H1 (cell line): ENCODE data around the gene RBM34. TPM values are rescaled to one million over a fixed set of nuclear protein-coding genes. Genes with fewer than 3 reads are reported as not detected.

ENCODE experiments used
- CTCF ChIA-PET: fragments of 300-600 bp; sonication (Branson Sonifier 250); formaldehyde crosslinking; loops from one replicate; lab custom pipeline; 2021; ENCODE audit not compliant: partially characterized antibody; lab: Charles Lee
- POLR2A ChIA-PET: fragments of 300-600 bp; sonication (Branson Sonifier 250); formaldehyde crosslinking; loops from one replicate; lab custom pipeline; 2021; ENCODE audit warnings: inconsistent platforms; ENCODE audit not compliant: partially characterized antibody; lab: Charles Lee
- DNase-seq, 2 experiments: peaks; one replicate each; pipeline versions ENCODE4 v3.0.0 to v3.0.0-alpha.2; 2010 to 2022; ENCODE audit warnings: low spot score in 2 of 2, low read depth in 1 of 2, mixed read lengths in 1 of 2
- FAIRE-seq: peaks from 2 replicates; lab custom pipeline; 2011; peaks lifted over from hg19 to GRCh38; lab: Jason Lieb, UNC
- H2AFZ ChIP-seq: 2 replicates; pipeline ENCODE4 v1.8.1; 2012; ENCODE audit warnings: low read length, inconsistent platforms
- H2AK5ac ChIP-seq: 2 replicates; pipeline ENCODE4 v1.6.1; 2013; ENCODE audit warnings: low read depth, low read length
- H2BK120ac ChIP-seq: replicated peaks from 2 replicates; pipeline ENCODE3; 2013; ENCODE audit warnings: low read depth, low read length, inconsistent platforms
- H2BK12ac ChIP-seq: 2 replicates; pipeline ENCODE4 v1.6.1; 2013; ENCODE audit warnings: low read depth, low read length
- H2BK15ac ChIP-seq: 2 replicates; pipeline ENCODE4 v1.6.1; 2013; ENCODE audit warnings: low read length
- H2BK20ac ChIP-seq: 2 replicates; pipeline ENCODE4 v1.6.1; 2013; ENCODE audit warnings: low read length
- H2BK5ac ChIP-seq: 2 replicates; pipeline ENCODE4 v1.6.1; 2013; ENCODE audit warnings: low read depth, low read length
- H3K14ac ChIP-seq: 2 replicates; pipeline ENCODE4 v1.6.1; 2013; ENCODE audit warnings: inconsistent platforms; ENCODE audit not compliant: insufficient read length
- H3K18ac ChIP-seq: 2 replicates; pipeline ENCODE4 v1.6.1; 2013; ENCODE audit warnings: low read length; ENCODE audit errors: extremely low read depth
- H3K23ac ChIP-seq: 2 replicates; pipeline ENCODE4 v1.6.1; 2013; ENCODE audit warnings: inconsistent platforms; ENCODE audit not compliant: insufficient read length
- H3K23me2 ChIP-seq: 2 replicates; pipeline ENCODE4 v1.6.1; 2013; ENCODE audit warnings: low read depth, low read length
- H3K27ac ChIP-seq: 2 replicates; pipeline ENCODE4 v1.6.1; 2011; ENCODE audit warnings: low read depth, low read length, inconsistent platforms
- H3K27me3 ChIP-seq, 4 experiments: replicated peaks in 1 of 4; 1 replicate in 1 of 4; 2 replicates in 3 of 4; pipeline versions ENCODE4 v1.6.1 to v1.8.1; 2011 to 2013; ENCODE audit warnings: low read length in 3 of 4, mild to moderate bottlenecking in 3 of 4, inconsistent platforms in 2 of 4, mixed read lengths in 2 of 4, moderate library complexity in 1 of 4; ENCODE audit not compliant: control insufficient read depth in 3 of 4, insufficient read depth in 3 of 4; ENCODE audit errors: extremely low read depth in 1 of 4
- H3K36me3 ChIP-seq, 4 experiments: 2 replicates each; pipeline versions ENCODE4 v1.6.1 to v1.8.1; 2011 to 2013; ENCODE audit warnings: mild to moderate bottlenecking in 4 of 4, low read length in 3 of 4, moderate library complexity in 2 of 4, control low read depth in 1 of 4, inconsistent platforms in 1 of 4; ENCODE audit not compliant: insufficient read depth in 4 of 4, control insufficient read depth in 2 of 4
- H3K4ac ChIP-seq: replicated peaks from 2 replicates; pipeline ENCODE3; 2013; ENCODE audit warnings: low read length, low read depth, mixed read lengths, inconsistent platforms; ENCODE audit not compliant: insufficient read length
- H3K4me1 ChIP-seq, 4 experiments: replicated peaks in 1 of 4; 1 replicate in 1 of 4; 2 replicates in 3 of 4; pipeline versions ENCODE4 v1.6.1 to v1.8.1; 2011 to 2013; ENCODE audit warnings: low read length in 3 of 4, inconsistent platforms in 2 of 4, mixed read lengths in 1 of 4; ENCODE audit not compliant: insufficient read depth in 4 of 4, control insufficient read depth in 3 of 4
- H3K4me2 ChIP-seq, 2 experiments: 2 replicates each; pipeline versions ENCODE4 v1.6.1 to v1.8.1; 2011 to 2013; ENCODE audit warnings: low read depth in 2 of 2, low read length in 2 of 2, control low read depth in 1 of 2, inconsistent platforms in 1 of 2, mild to moderate bottlenecking in 1 of 2; ENCODE audit not compliant: insufficient read depth in 1 of 2
- H3K4me3 ChIP-seq, 4 experiments: fragments of 200-600, 300-600 bp in 1 of 4; sonication (generic), shearing (Covaris generic), sonication (Bioruptor Twin) in 1 of 4; 2 replicates each; pipeline versions ENCODE4 v1.5.1 to v1.8.1; 2011 to 2016; ENCODE audit warnings: low read length in 4 of 4, low read depth in 3 of 4, control low read depth in 2 of 4, inconsistent platforms in 2 of 4, mild to moderate bottlenecking in 2 of 4, mixed read lengths in 1 of 4, moderate library complexity in 1 of 4; ENCODE audit not compliant: insufficient read depth in 2 of 4; ENCODE audit errors: extremely low read depth in 1 of 4
- H3K56ac ChIP-seq: replicated peaks from 2 replicates; pipeline ENCODE3; 2013; ENCODE audit warnings: low read depth, mild to moderate bottlenecking, mixed read lengths, low read length, inconsistent platforms; ENCODE audit not compliant: insufficient read length
- H3K79me1 ChIP-seq: 2 replicates; pipeline ENCODE4 v1.6.1; 2013; ENCODE audit warnings: low read depth, low read length, control low read depth
- H3K79me2 ChIP-seq, 2 experiments: 2 replicates each; pipeline versions ENCODE4 v1.6.1 to v1.8.1; 2012 to 2013; ENCODE audit warnings: low read length in 2 of 2, mild to moderate bottlenecking in 2 of 2, inconsistent platforms in 1 of 2; ENCODE audit not compliant: insufficient read depth in 2 of 2, control insufficient read depth in 1 of 2
- H3K9ac ChIP-seq, 4 experiments: replicated peaks in 1 of 4; 1 replicate in 1 of 4; 2 replicates in 3 of 4; pipeline versions ENCODE4 v1.6.1 to v1.8.1; 2011 to 2013; ENCODE audit warnings: low read depth in 3 of 4, low read length in 3 of 4, control low read depth in 2 of 4, mild to moderate bottlenecking in 2 of 4, moderate library complexity in 2 of 4, inconsistent platforms in 1 of 4; ENCODE audit errors: extremely low read depth in 1 of 4
- H3K9me3 ChIP-seq, 2 experiments: 2 replicates each; pipeline versions ENCODE4 v1.6.1 to v1.8.1; 2012 to 2013; ENCODE audit warnings: mild to moderate bottlenecking in 2 of 2, moderate library complexity in 2 of 2, control low read depth in 1 of 2, inconsistent platforms in 1 of 2, low read depth in 1 of 2, low read length in 1 of 2, mixed read lengths in 1 of 2; ENCODE audit not compliant: insufficient read depth in 2 of 2
- H4K20me1 ChIP-seq, 2 experiments: replicated peaks in 1 of 2; 2 replicates each; pipeline versions ENCODE3 to v1.8.1; 2011 to 2013; ENCODE audit warnings: inconsistent platforms in 2 of 2, low read length in 2 of 2, mild to moderate bottlenecking in 1 of 2; ENCODE audit not compliant: insufficient read depth in 2 of 2, control insufficient read depth in 1 of 2
- H4K5ac ChIP-seq: 2 replicates; pipeline ENCODE4 v1.6.1; 2013; ENCODE audit warnings: low read length, low read depth, mixed read lengths, inconsistent platforms; ENCODE audit not compliant: insufficient read length
- H4K8ac ChIP-seq: 2 replicates; pipeline ENCODE4 v1.8.0; 2013; ENCODE audit warnings: mild to moderate bottlenecking, moderate library complexity, low read length, inconsistent platforms; ENCODE audit not compliant: insufficient read depth; ENCODE audit errors: extremely low read depth
- H4K91ac ChIP-seq: replicated peaks from 2 replicates; pipeline ENCODE3; 2013; ENCODE audit warnings: low read length, mixed read lengths, inconsistent platforms; ENCODE audit not compliant: insufficient read length
- CBX8 ChIP-seq: fragments of 300-800, 300-1000 bp; sonication (generic); IDR thresholded peaks from 2 replicates; pipeline ENCODE4 v1.7.1; 2016; ENCODE audit warnings: low read depth, low read length, borderline replicate concordance
- CTCF ChIP-seq, 3 experiments: IDR thresholded peaks; 1 replicate in 2 of 3; 2 replicates in 1 of 3; pipeline versions ENCODE4 v1.5.1 to v1.6.1; 2011; ENCODE audit warnings: low read length in 3 of 3, mild to moderate bottlenecking in 3 of 3, inconsistent platforms in 2 of 3, low read depth in 1 of 3, moderate library complexity in 1 of 3; ENCODE audit not compliant: insufficient read depth in 1 of 3; ENCODE audit errors: control extremely low read depth in 1 of 3
- NRF1 ChIP-seq: IDR thresholded peaks from 2 replicates; pipeline ENCODE4 v1.6.1; 2011; ENCODE audit warnings: mild to moderate bottlenecking, low read depth, low read length, improper control_type of control experiment
- USF2 ChIP-seq: IDR thresholded peaks from 2 replicates; pipeline ENCODE4 v1.6.1; 2011; ENCODE audit warnings: low read length, improper control_type of control experiment
- ZNF274 ChIP-seq: IDR thresholded peaks from 2 replicates; pipeline ENCODE4 v1.7.0; 2012; ENCODE audit warnings: low read length, borderline replicate concordance; ENCODE audit errors: extremely low read depth
- WGBS, 2 experiments: shearing (Covaris generic) in 1 of 2; methylation state at CpG; one replicate each; pipeline versions ENCODE4 v1.1.6 to v1.1.7; 2013 to 2015; ENCODE audit warnings: low lambda C conversion rate in 2 of 2, mixed read lengths in 2 of 2, inconsistent platforms in 1 of 2, low coverage in 1 of 2, missing lambda C conversion rate in 1 of 2; ENCODE audit not compliant: insufficient replicate concordance in 2 of 2, insufficient coverage in 1 of 2, insufficient read length in 1 of 2; ENCODE audit errors: extremely low coverage in 1 of 2, missing lambda C conversion rate in 1 of 2; 5-methylcytosine and 5-hydroxymethylcytosine counted together
- polyA plus RNA-seq, 7 experiments: library from polyadenylated mRNA; depleted of rRNA in 3 of 7; stranded (reverse) in 5 of 7; unstranded in 2 of 7; fragments of >200 nt in 5 of 7; fragments of 200-250 nt in 2 of 7; gene quantifications; 1 replicate in 5 of 7; 2 replicates in 1 of 7; 4 replicates in 1 of 7; pipeline versions ENCODE4 v1.2.1 to v1.2.3, GENCODE V29; 2011 to 2013; ENCODE audit warnings: missing spikeins in 2 of 7, mixed read lengths in 2 of 7
- total RNA-seq: library from RNA; stranded (reverse); fragmentation: NEBNext Ultra II Directional; extraction: Animal tissue kit (Norgen Biotek cat#: 25700); gene quantifications from 2 replicates; pipeline ENCODE4 v1.2.1, GENCODE V29; 2021

RBM34 gene
- total and polyA plus RNA-seq, 2 of the 8 experiments (the other 6 are each of a cell fraction or from before 2014, with no cell fraction given) = 18.8 to 108 TPM

DNA sequence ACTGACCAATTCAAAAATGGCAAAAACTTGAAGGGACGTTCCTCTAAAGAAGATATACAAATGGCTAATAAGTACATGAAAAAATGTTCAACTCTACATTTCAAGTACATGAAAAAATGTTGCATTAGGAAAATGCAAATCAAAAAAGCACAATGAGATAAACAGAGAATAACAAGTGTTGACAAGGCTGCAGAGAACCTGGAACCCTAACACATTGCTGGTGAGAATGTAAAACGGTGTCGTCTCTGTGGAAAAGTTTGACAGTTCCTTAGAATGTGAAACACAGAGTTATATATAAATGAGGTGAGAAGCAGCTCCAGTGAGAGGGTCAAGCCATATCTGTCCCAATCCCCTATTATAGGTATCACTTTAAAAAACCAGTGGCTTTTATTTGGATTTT, 44.6 kb upstream of the RBM34 start:
- H4K91ac ChIP-seq = no peak overlapping the region
- no peaks in the 10 kb centered on the region for H3K4me1 ChIP-seq
- WGBS, 2 experiments = 94% methylated on average over 3 of the region's 3 CpGs; no CpG with 5 or more reads in 1 of the 2 experiments
- H3K27ac ChIP-seq = no peak overlapping the region
- H2AK5ac ChIP-seq = no peak overlapping the region
- no peaks in the 10 kb centered on the region for H3K23me2 ChIP-seq
- no peaks in the 10 kb centered on the region for H3K27me3 ChIP-seq
- H2AFZ ChIP-seq = no peak overlapping the region
- no peak for DNase-seq
- FAIRE-seq = no peak
- no peak overlapping the region for H3K56ac ChIP-seq
- no peak overlapping the region for H3K4ac ChIP-seq
- ChIA-PET CTCF (no interaction called here), POLR2A (no interaction called here)
- H2BK15ac ChIP-seq = no peak overlapping the region
- no peak overlapping the region for H2BK120ac ChIP-seq
- no peaks in the 10 kb centered on the region for H3K9me3 ChIP-seq
- TF ChIP-seq CTCF (IDR thresholded peaks at IDR 0.05; ENCODE audit: control extremely low read depth in 1 of 3, insufficient read depth in 1 of 3, low read depth in 1 of 3, low read length in 3 of 3) (no peak), CBX8 (no peak), USF2 (no peak), ZNF274 (no peak), NRF1 (no peak)
- H3K9ac ChIP-seq = no peak overlapping the region
- no peak overlapping the region for H3K14ac ChIP-seq
- H4K20me1 ChIP-seq = peaks cover 0 to 2% of the 10 kb centered on the region in 2 experiments
- no peak overlapping the region for H3K23ac ChIP-seq
- H3K79me1 ChIP-seq = no peaks in the 10 kb centered on the region
- no peak overlapping the region for H3K4me3 ChIP-seq
- no peak overlapping the region for H3K4me2 ChIP-seq
- H2BK20ac ChIP-seq = no peak overlapping the region
- no peak overlapping the region for H4K8ac ChIP-seq
- no peak overlapping the region for H4K5ac ChIP-seq
- peaks cover 0 to 20% (median 1%) of the 10 kb centered on the region in 4 experiments; a peak in 3 of 8 replicates for H3K36me3 ChIP-seq
- H2BK5ac ChIP-seq = no peak overlapping the region
- no peaks in the 10 kb centered on the region for H3K79me2 ChIP-seq
- H3K18ac ChIP-seq = no peak overlapping the region
- H2BK12ac ChIP-seq = no peak overlapping the region
